Measurements from ENCODE around the gene TIMM29.
A peak's percentile ranks its signal among the peaks of the same experiment; 100 is the strongest.

The TIMM29 gene

DNA sequence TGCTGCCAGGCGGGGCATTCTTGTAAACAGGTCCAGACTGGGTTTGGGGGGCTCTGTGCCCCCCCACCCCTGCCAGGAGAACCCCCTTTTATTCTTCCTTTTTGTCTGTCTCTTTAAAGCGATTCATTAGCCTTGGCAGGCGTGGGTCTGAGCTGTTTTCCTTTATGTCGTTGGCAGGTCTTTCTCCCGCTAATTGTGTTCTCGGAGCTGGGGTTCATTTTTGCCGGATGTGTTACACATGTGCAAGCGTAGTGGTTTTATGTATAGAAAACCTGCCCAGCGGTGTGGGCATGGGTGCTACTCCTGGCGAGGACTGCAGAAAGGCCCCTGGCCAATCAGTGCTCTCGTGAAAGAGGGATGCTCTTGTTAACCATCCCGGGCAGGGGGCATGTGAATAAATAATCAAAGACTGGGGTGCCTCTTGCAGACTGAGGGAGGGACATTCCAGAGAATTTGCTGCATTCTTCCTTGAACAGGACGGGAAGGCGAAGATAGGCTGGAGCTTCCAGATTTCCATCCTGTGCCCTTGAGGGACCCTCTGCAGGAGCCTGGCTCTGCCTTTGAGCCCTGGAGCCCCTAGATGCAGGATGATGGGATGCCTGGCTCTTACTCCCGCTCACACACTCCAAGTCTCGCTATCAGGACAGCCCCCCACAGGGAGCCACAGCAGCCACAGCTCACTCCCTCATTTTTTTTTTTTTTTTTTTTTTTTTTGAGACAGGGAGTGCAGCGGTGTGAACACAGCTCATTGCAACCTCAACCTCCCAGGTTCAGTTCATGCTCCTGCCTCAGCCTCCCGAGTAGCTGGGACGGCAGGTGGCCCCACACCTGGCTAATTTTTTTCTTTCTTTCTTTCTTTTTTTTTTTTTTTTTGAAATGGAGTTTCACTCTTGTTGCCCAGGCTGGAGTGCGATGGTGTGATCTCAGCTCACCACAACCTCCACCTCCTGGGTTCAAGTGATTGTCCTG, 43.1 kb upstream of the TIMM29 start (continued):
- TF ChIP-seq, protein P1, sequence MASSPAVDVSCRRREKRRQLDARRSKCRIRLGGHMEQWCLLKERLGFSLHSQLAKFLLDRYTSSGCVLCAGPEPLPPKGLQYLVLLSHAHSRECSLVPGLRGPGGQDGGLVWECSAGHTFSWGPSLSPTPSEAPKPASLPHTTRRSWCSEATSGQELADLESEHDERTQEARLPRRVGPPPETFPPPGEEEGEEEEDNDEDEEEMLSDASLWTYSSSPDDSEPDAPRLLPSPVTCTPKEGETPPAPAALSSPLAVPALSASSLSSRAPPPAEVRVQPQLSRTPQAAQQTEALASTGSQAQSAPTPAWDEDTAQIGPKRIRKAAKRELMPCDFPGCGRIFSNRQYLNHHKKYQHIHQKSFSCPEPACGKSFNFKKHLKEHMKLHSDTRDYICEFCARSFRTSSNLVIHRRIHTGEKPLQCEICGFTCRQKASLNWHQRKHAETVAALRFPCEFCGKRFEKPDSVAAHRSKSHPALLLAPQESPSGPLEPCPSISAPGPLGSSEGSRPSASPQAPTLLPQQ (tag by site-specific recombination; IDR thresholded peaks at IDR 0.05): no peak
- no peak for TF ChIP-seq ZNF391 (tag by site-specific recombination; IDR thresholded peaks at IDR 0.05; ENCODE audit: borderline replicate concordance, low read depth)
- TF ChIP-seq ZNF266 (tag by site-specific recombination; IDR thresholded peaks at IDR 0.05; ENCODE audit: low read depth): no peak
- TF ChIP-seq ZNF24 (tag by site-specific recombination; IDR thresholded peaks at IDR 0.05): no peak
- TF ChIP-seq, protein P2, sequence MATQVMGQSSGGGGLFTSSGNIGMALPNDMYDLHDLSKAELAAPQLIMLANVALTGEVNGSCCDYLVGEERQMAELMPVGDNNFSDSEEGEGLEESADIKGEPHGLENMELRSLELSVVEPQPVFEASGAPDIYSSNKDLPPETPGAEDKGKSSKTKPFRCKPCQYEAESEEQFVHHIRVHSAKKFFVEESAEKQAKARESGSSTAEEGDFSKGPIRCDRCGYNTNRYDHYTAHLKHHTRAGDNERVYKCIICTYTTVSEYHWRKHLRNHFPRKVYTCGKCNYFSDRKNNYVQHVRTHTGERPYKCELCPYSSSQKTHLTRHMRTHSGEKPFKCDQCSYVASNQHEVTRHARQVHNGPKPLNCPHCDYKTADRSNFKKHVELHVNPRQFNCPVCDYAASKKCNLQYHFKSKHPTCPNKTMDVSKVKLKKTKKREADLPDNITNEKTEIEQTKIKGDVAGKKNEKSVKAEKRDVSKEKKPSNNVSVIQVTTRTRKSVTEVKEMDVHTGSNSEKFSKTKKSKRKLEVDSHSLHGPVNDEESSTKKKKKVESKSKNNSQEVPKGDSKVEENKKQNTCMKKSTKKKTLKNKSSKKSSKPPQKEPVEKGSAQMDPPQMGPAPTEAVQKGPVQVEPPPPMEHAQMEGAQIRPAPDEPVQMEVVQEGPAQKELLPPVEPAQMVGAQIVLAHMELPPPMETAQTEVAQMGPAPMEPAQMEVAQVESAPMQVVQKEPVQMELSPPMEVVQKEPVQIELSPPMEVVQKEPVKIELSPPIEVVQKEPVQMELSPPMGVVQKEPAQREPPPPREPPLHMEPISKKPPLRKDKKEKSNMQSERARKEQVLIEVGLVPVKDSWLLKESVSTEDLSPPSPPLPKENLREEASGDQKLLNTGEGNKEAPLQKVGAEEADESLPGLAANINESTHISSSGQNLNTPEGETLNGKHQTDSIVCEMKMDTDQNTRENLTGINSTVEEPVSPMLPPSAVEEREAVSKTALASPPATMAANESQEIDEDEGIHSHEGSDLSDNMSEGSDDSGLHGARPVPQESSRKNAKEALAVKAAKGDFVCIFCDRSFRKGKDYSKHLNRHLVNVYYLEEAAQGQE (tag by site-specific recombination; IDR thresholded peaks at IDR 0.05): no peak
- TF ChIP-seq ZNF629 (tag by site-specific recombination; IDR thresholded peaks at IDR 0.05): no peak

DNA sequence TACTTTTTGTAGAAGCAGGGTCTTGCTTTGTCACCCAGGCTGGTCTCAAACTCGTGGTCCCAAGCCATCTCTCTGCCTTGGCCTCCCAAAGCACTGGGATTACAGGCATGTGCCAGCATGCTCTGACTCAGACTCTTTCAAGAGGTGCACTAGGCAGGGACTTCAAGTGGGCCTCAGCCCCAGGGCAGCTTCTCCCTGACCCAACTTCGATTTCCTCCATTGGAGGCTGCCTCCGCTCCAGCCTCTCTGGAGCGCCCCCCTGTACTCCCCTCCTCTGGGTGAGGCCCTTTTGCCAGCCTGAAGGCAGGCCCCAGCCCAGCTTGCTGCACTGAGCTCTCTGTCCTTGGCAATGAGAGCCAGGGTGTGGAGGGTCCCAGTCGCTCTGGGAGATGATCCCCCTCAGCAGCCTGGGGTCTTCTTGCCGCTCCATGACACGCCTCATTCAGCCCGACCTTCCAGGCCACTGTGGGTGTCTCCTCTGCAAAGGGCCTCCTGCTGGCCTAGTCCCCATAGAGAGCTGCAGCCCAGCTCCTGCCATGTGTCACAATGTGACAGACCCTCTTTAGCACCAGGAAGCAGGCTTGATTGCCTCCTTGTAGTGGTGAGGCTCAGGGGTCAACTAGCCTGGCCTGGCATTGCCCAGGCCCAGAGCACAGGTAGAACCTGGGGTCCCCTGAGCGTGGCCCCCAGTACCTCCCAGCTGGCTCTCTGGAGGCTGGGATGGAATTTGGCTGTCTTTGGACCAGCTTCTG, 40.8 kb upstream of the TIMM29 start:
- no peaks in the 10 kb centered on the region for H3K9me3 ChIP-seq (ENCODE audit: control insufficient read depth, insufficient read depth, low read depth, low read length)
- no peak overlapping the region for H3K4me3 ChIP-seq (ENCODE audit: low read depth, low read length)
- ChIA-PET CTCF (interaction anchor here (0.6 to 2.0 kb wide), 6 partner anchors 16 to 637 kb away, joined by 3 to 6 read pairs (median 3); partner anchors contain the start of gene CARM1), POLR2A (interaction anchor here (1.0 to 1.6 kb wide), 2 partner anchors 13 to 52 kb away, joined by 3 to 5 read pairs; partner anchors contain the start of gene TMED1)
- 0 out of 2 replicates have a peak, but pooled peaks cover 4% of the 10 kb centered on the region for H3K4me1 ChIP-seq (ENCODE audit: control insufficient read depth, insufficient read depth, low read length)
- no peak overlapping the region; the same call in 1 of the 2 replicates for H3K27ac ChIP-seq (ENCODE audit: extremely low read depth, low read depth, low read length)
- H3K36me3 ChIP-seq (ENCODE audit: control insufficient read depth in 2 of 2, insufficient read depth in 1 of 2, low read length in 2 of 2): no peaks in the 10 kb centered on the region
- TF ChIP-seq ZEB2 (tag by site-specific recombination; IDR thresholded peaks at IDR 0.05) (peak; percentile 38; the same call in 1 of the 2 replicates), ZXDB (tag by site-specific recombination; IDR thresholded peaks at IDR 0.05) (no peak), ZBTB48 (tag by site-specific recombination; IDR thresholded peaks at IDR 0.05) (no peak), ZNF211 (tag by site-specific recombination; IDR thresholded peaks at IDR 0.05; ENCODE audit: low read depth) (no peak), GLIS2 (tag by site-specific recombination; IDR thresholded peaks at IDR 0.05) (peak; percentile 59), ZBTB8A (tag by site-specific recombination; IDR thresholded peaks at IDR 0.05) (0 out of 2 replicates have a peak, but pooled peaks have one; percentile 11)
- TF ChIP-seq, protein P3, sequence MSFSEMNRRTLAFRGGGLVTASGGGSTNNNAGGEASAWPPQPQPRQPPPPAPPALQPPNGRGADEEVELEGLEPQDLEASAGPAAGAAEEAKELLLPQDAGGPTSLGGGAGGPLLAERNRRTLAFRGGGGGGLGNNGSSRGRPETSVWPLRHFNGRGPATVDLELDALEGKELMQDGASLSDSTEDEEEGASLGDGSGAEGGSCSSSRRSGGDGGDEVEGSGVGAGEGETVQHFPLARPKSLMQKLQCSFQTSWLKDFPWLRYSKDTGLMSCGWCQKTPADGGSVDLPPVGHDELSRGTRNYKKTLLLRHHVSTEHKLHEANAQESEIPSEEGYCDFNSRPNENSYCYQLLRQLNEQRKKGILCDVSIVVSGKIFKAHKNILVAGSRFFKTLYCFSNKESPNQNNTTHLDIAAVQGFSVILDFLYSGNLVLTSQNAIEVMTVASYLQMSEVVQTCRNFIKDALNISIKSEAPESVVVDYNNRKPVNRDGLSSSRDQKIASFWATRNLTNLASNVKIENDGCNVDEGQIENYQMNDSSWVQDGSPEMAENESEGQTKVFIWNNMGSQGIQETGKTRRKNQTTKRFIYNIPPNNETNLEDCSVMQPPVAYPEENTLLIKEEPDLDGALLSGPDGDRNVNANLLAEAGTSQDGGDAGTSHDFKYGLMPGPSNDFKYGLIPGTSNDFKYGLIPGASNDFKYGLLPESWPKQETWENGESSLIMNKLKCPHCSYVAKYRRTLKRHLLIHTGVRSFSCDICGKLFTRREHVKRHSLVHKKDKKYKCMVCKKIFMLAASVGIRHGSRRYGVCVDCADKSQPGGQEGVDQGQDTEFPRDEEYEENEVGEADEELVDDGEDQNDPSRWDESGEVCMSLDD (tag by site-specific recombination; IDR thresholded peaks at IDR 0.05): 0 out of 2 replicates have a peak, but pooled peaks have one; percentile 36
- TF ChIP-seq, protein P4, sequence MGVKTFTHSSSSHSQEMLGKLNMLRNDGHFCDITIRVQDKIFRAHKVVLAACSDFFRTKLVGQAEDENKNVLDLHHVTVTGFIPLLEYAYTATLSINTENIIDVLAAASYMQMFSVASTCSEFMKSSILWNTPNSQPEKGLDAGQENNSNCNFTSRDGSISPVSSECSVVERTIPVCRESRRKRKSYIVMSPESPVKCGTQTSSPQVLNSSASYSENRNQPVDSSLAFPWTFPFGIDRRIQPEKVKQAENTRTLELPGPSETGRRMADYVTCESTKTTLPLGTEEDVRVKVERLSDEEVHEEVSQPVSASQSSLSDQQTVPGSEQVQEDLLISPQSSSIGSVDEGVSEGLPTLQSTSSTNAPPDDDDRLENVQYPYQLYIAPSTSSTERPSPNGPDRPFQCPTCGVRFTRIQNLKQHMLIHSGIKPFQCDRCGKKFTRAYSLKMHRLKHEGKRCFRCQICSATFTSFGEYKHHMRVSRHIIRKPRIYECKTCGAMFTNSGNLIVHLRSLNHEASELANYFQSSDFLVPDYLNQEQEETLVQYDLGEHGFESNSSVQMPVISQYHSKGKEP (tag by site-specific recombination; IDR thresholded peaks at IDR 0.05): no peak
- TF ChIP-seq, protein P5, sequence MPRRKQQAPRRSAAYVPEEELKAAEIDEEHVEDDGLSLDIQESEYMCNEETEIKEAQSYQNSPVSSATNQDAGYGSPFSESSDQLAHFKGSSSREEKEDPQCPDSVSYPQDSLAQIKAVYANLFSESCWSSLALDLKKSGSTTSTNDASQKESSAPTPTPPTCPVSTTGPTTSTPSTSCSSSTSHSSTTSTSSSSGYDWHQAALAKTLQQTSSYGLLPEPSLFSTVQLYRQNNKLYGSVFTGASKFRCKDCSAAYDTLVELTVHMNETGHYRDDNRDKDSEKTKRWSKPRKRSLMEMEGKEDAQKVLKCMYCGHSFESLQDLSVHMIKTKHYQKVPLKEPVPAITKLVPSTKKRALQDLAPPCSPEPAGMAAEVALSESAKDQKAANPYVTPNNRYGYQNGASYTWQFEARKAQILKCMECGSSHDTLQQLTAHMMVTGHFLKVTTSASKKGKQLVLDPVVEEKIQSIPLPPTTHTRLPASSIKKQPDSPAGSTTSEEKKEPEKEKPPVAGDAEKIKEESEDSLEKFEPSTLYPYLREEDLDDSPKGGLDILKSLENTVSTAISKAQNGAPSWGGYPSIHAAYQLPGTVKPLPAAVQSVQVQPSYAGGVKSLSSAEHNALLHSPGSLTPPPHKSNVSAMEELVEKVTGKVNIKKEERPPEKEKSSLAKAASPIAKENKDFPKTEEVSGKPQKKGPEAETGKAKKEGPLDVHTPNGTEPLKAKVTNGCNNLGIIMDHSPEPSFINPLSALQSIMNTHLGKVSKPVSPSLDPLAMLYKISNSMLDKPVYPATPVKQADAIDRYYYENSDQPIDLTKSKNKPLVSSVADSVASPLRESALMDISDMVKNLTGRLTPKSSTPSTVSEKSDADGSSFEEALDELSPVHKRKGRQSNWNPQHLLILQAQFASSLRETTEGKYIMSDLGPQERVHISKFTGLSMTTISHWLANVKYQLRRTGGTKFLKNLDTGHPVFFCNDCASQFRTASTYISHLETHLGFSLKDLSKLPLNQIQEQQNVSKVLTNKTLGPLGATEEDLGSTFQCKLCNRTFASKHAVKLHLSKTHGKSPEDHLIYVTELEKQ (tag by site-specific recombination; IDR thresholded peaks at IDR 0.05; ENCODE audit: borderline replicate concordance): no peak
- TF ChIP-seq, protein P6, sequence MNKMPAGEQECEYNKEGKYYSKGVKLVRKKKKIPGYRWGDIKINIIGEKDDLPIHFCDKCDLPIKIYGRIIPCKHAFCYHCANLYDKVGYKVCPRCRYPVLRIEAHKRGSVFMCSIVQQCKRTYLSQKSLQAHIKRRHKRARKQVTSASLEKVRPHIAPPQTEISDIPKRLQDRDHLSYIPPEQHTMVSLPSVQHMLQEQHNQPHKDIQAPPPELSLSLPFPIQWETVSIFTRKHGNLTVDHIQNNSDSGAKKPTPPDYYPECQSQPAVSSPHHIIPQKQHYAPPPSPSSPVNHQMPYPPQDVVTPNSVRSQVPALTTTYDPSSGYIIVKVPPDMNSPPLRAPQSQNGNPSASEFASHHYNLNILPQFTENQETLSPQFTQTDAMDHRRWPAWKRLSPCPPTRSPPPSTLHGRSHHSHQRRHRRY (tag by site-specific recombination; IDR thresholded peaks at IDR 0.05): no peak

Measured in HEK293 (cell line).